Measurements from ENCODE around the gene DIP2C. TPM values are rescaled to one million over a fixed set of nuclear protein-coding genes. Genes with fewer than 3 reads are reported as not detected.

The DIP2C gene
- polyA plus RNA-seq, 1 of the 3 experiments (the other 2 are of a cell fraction), result 8.7 TPM

GRCh38 chr10:349081-349480 is 340.4 kb downstream of the DIP2C start:
- H3F3A ChIP-seq (replicated peaks; ENCODE audit: insufficient read depth), result no peaks in the 10 kb centered on the region
- POLR2A ChIA-PET, result no interaction called here
- no peaks in the 10 kb centered on the region for H3K4me1 ChIP-seq (ENCODE audit: control insufficient read depth in 1 of 2, insufficient read depth in 2 of 2, low read depth in 1 of 2, low read length in 1 of 2)
- H3K9me2 ChIP-seq, result no peaks in the 10 kb centered on the region
- TF ChIP-seq ELF1 (IDR thresholded peaks at IDR 0.05), result no peak
- TF ChIP-seq REST (IDR thresholded peaks at IDR 0.05; ENCODE audit: low read depth, low read length), result no peak
- TF ChIP-seq USF2 (IDR thresholded peaks at IDR 0.05; ENCODE audit: borderline replicate concordance, low read depth, low read length), result no peak
- TF ChIP-seq JUND (IDR thresholded peaks at IDR 0.05), result no peak
- TF ChIP-seq RAD21 (IDR thresholded peaks at IDR 0.05; ENCODE audit: low read length), result no peak
- TF ChIP-seq CHD2 (IDR thresholded peaks at IDR 0.05; ENCODE audit: low read length, partially characterized antibody), result no peak
- TF ChIP-seq EP300 (IDR thresholded peaks at IDR 0.05; ENCODE audit: borderline replicate concordance in 1 of 2, low read depth in 1 of 2, low read length in 1 of 2), result no peak
- TF ChIP-seq MAX (IDR thresholded peaks at IDR 0.05; ENCODE audit: low read depth), result no peak
- TF ChIP-seq TEAD4 (IDR thresholded peaks at IDR 0.05; ENCODE audit: borderline replicate concordance, insufficient read depth), result no peak
- no peaks in the 10 kb centered on the region for H4K20me1 ChIP-seq (ENCODE audit: insufficient read depth)
- peaks cover 10 to 35% of the 10 kb centered on the region in 2 experiments for H3K36me3 ChIP-seq (replicated peaks in 1 of 2; ENCODE audit: control insufficient read depth in 1 of 2, insufficient read depth in 2 of 2, low read length in 1 of 2)
- no peak overlapping the region for H3K4me3 ChIP-seq (ENCODE audit: low read depth in 2 of 2, low read length in 1 of 2)
- no peak for DNase-seq
- H3K79me2 ChIP-seq (ENCODE audit: insufficient read depth), result no peaks in the 10 kb centered on the region
- WGBS (ENCODE audit: low lambda C conversion rate), result 93% methylated on average over 17 of the region's 24 CpGs
- H3K9ac ChIP-seq, result no peak overlapping the region
- no peaks in the 10 kb centered on the region for H3K9me3 ChIP-seq
- no peak overlapping the region for H3K27ac ChIP-seq (ENCODE audit: low read depth in 2 of 2, low read length in 1 of 2)
- H2AFZ ChIP-seq (ENCODE audit: low read depth), result no peak overlapping the region
- CTCF ChIA-PET, result interaction anchor here (1.3 kb wide), 1 partner anchor 440 kb away, joined by 3 read pairs; no protein-coding TSS in a partner anchor
- no peaks in the 10 kb centered on the region for H3K27me3 ChIP-seq (ENCODE audit: insufficient read depth)
- no peak overlapping the region for H3K4me2 ChIP-seq

- Histone ChIP-seq H3K36me3 (replicated peaks in 1 of 2; ENCODE audit: control insufficient read depth in 1 of 2, insufficient read depth in 2 of 2, low read length in 1 of 2) (peaks cover 10 to 36% of the 10 kb centered on the region in 2 experiments), H3K9ac (no peak overlapping the region), H3K9me3 (no peaks in the 10 kb centered on the region), H4K20me1 (ENCODE audit: insufficient read depth) (no peaks in the 10 kb centered on the region), H3F3A (replicated peaks; ENCODE audit: insufficient read depth) (no peaks in the 10 kb centered on the region), H3K9me2 (no peaks in the 10 kb centered on the region), H3K4me1 (ENCODE audit: control insufficient read depth in 1 of 2, insufficient read depth in 2 of 2, low read depth in 1 of 2, low read length in 1 of 2) (no peaks in the 10 kb centered on the region), H3K27me3 (ENCODE audit: insufficient read depth) (no peaks in the 10 kb centered on the region), H3K4me3 (ENCODE audit: low read depth in 2 of 2, low read length in 1 of 2) (no peak overlapping the region), H3K4me2 (no peak overlapping the region), H3K27ac (ENCODE audit: low read depth in 2 of 2, low read length in 1 of 2) (no peak overlapping the region), H3K79me2 (ENCODE audit: insufficient read depth) (no peaks in the 10 kb centered on the region), H2AFZ (ENCODE audit: low read depth) (no peak overlapping the region)
- POLR2A ChIA-PET, result no interaction called here
- CTCF ChIA-PET, result no interaction called here
- 95% methylated on average over 11 of the region's 17 CpGs for WGBS (ENCODE audit: low lambda C conversion rate)
- no peak for DNase-seq
- TF ChIP-seq GATA2 (CRISPR knock-in tag; IDR thresholded peaks at IDR 0.05), result no peak
- TF ChIP-seq TCF12 (IDR thresholded peaks at IDR 0.05), result no peak
- TF ChIP-seq YY1 (IDR thresholded peaks at IDR 0.05; ENCODE audit: low read depth), result no peak
- TF ChIP-seq EZH2phosphoT487 (IDR thresholded peaks at IDR 0.05; ENCODE audit: borderline replicate concordance, low read depth), result no peak
- TF ChIP-seq REST (IDR thresholded peaks at IDR 0.05; ENCODE audit: low read depth, low read length), result no peak
- TF ChIP-seq SIN3A (IDR thresholded peaks at IDR 0.05; ENCODE audit: borderline replicate concordance, low read depth, low read length), result no peak
- TF ChIP-seq IRF3 (IDR thresholded peaks at IDR 0.05; ENCODE audit: low read depth, low read length), result no peak
- TF ChIP-seq ELF1 (IDR thresholded peaks at IDR 0.05), result no peak
- TF ChIP-seq MXI1 (IDR thresholded peaks at IDR 0.05; ENCODE audit: low read depth, low read length), result no peak
- TF ChIP-seq FOSL2 (IDR thresholded peaks at IDR 0.05; ENCODE audit: borderline replicate concordance, low read depth), result no peak
- no peak for TF ChIP-seq MAX (IDR thresholded peaks at IDR 0.05; ENCODE audit: low read depth)
These were observed 341.0 kb downstream of the DIP2C start for GRCh38 chr10:348456-348855.
